NCI-H748 treated with DMSO at 0.1 percent for 48 hours (cell line): ENCODE measurements around the gene NEURL4.

Experiments used
- DNase-seq: peaks from one replicate; lab custom pipeline; 2025; lab: John Stamatoyannopoulos, UW

The NEURL4 gene

DNA sequence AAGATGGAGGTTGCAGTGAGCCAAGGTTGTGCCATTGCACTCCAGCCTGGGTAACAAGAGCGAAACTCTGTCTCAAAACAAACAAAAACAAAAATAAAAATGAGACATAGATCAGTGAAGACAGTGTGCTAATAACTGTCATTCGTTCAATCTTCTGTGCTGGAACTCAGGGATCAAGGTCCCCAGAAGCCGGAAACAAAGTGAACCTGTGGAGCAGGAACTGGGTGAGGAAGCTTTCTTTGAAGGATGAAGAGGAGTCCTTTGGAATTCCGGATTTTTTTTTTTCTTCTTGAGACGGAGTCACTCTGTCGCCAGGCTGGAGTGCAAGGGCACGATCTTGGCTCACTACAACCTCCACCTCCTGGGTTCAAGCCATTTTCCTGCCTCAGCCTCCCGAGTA, 49.7 kb downstream of the NEURL4 start:
- DNase-seq = no peak

DNA sequence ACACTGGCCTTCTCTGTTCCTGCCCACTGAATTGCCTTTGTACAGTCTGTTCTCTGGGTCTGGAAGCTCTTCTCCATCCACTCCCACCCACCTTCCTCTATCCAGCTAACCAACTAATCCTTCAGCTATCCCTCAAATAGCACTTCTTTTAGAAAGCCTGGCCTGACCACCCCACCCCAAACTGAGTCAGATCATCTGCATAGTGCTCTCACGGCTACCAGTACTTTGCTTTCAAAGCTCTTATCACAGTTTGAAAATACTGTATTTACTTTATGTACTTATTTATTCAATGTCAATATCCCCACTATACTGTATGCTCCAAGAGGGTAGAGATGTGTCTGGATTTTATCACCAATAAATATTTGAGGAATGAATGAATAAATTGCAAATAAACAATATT, 62.4 kb downstream of the NEURL4 start:
- DNase-seq = no peak
